OCI-LY7 (cell line): ENCODE results near the gene GFPT1. TPM values are rescaled to one million over a fixed set of nuclear protein-coding genes. Genes with fewer than 3 reads are reported as not detected.
A peak's percentile ranks its signal among the peaks of the same experiment; 100 is the strongest.

ENCODE experiments used
- BruUV-seq: library from RNA; stranded (reverse); fragments of 400-500 nt; replicated peaks from 2 replicates; lab custom pipeline; 2021; lab: Mats Ljungman, UMichigan
- CTCF ChIA-PET: fragments of 300-600 bp; sonication (Branson Sonifier 250); formaldehyde crosslinking; loops from one replicate; lab custom pipeline; 2022; ENCODE audit warnings: antibody characterized with exemption; ENCODE audit not compliant: unreplicated experiment; lab: Charles Lee
- POLR2A ChIA-PET: fragments of 300-600 bp; sonication (Branson Sonifier 250); formaldehyde crosslinking; loops from one replicate; lab custom pipeline; 2022; ENCODE audit warnings: antibody characterized with exemption; lab: Charles Lee
- DNase-seq: peaks from one replicate; pipeline ENCODE4 v3.0.0-alpha.2; 2015; ENCODE audit warnings: low spot score
- H2AFZ ChIP-seq: fragments of 200-600 bp; sonication (generic), shearing (Covaris generic); 2 replicates; pipeline ENCODE4 v1.6.1; 2014; ENCODE audit warnings: mild to moderate bottlenecking, antibody characterized with exemption, low read length, moderate library complexity
- H3K27ac ChIP-seq: fragments of 200-600 bp; sonication (generic); 2 replicates; pipeline ENCODE4 v1.5.1; 2014; ENCODE audit warnings: mixed run types, low read depth, mild to moderate bottlenecking, moderate library complexity, low read length, inconsistent platforms; ENCODE audit not compliant: poor library complexity, severe bottlenecking
- H3K36me3 ChIP-seq: fragments of 200-600 bp; sonication (generic); 2 replicates; pipeline ENCODE4 v1.6.1; 2014; ENCODE audit warnings: mild to moderate bottlenecking, antibody characterized with exemption, low read length, moderate library complexity, mixed read lengths; ENCODE audit not compliant: insufficient read depth
- H3K4me1 ChIP-seq: fragments of 200-600 bp; sonication (generic); 2 replicates; pipeline ENCODE4 v1.5.1; 2014; ENCODE audit warnings: mild to moderate bottlenecking, low read length; ENCODE audit not compliant: insufficient read depth, poor library complexity, severe bottlenecking
- H3K4me2 ChIP-seq: fragments of 200-600 bp; sonication (generic); 2 replicates; pipeline ENCODE4 v1.6.1; 2014; ENCODE audit warnings: mild to moderate bottlenecking, low read length
- H3K4me3 ChIP-seq: fragments of 200-600 bp; sonication (generic); 2 replicates; pipeline ENCODE4 v1.5.1; 2014; ENCODE audit warnings: mild to moderate bottlenecking, low read depth, low read length; ENCODE audit not compliant: poor library complexity, severe bottlenecking
- H3K79me2 ChIP-seq: fragments of 200-600 bp; sonication (generic); 2 replicates; pipeline ENCODE4 v1.6.1; 2016; ENCODE audit warnings: low read depth, mild to moderate bottlenecking, low read length, moderate library complexity, mixed read lengths; ENCODE audit not compliant: insufficient read depth
- H3K9me2 ChIP-seq: fragments of 200-600 bp; sonication (generic); 2 replicates; pipeline ENCODE4 v1.6.1; 2016; ENCODE audit warnings: mild to moderate bottlenecking, low read length, mixed read lengths; ENCODE audit not compliant: insufficient read depth
- H3K9me3 ChIP-seq: fragments of 200-600 bp; sonication (generic); 2 replicates; pipeline ENCODE4 v1.6.1; 2014; ENCODE audit warnings: mild to moderate bottlenecking, mixed run types, low read length, mixed read lengths
- H4K20me1 ChIP-seq: fragments of 200-600 bp; sonication (generic); 2 replicates; pipeline ENCODE4 v1.6.1; 2014; ENCODE audit warnings: mild to moderate bottlenecking, antibody characterized with exemption, low read length, moderate library complexity, mixed read lengths; ENCODE audit not compliant: insufficient read depth
- CTCF ChIP-seq: fragments of 200-600 bp; sonication (generic); conservative IDR thresholded peaks from 2 replicates; pipeline ENCODE4 v1.5.1; 2014; ENCODE audit warnings: mild to moderate bottlenecking, antibody characterized with exemption, low read length, moderate library complexity, mixed read lengths
- EZH2phosphoT487 ChIP-seq: fragments of 200-600 bp; sonication (generic); IDR thresholded peaks from 2 replicates; pipeline ENCODE4 v1.6.1; 2018; ENCODE audit warnings: low read depth, borderline replicate concordance, mild to moderate bottlenecking, mixed run types, antibody characterized with exemption, low read length, moderate library complexity, mixed read lengths
- intact Hi-C: fragments of 100-400 bp; cut with micrococcal nuclease; formaldehyde crosslinking; loops from one replicate; pipeline ENCODE4 v1.10.0; 2022; ENCODE audit not compliant: unreplicated experiment
- total RNA-seq, 2 experiments: library from RNA; depleted of rRNA in 1 of 2; stranded (reverse); fragments of >200 nt in 1 of 2; shearing (Covaris generic) in 1 of 2; gene quantifications; 2 replicates each; pipeline ENCODE4 v1.2.3, GENCODE V29; 2014 to 2022

Gene GFPT1
- total RNA-seq, 2 experiments from 2014 or later: 11.0 to 31.2 TPM

GRCh38 chr2:69375494-69376353 lies 11.3 kb downstream of the GFPT1 start:
- H3K36me3 ChIP-seq: peaks cover 34% of the 10 kb centered on the region
- H3K9me3 ChIP-seq: no peaks in the 10 kb centered on the region
- TF ChIP-seq CTCF: peak; percentile 80
- no peak for TF ChIP-seq EZH2phosphoT487
- H3K4me3 ChIP-seq: no peak overlapping the region
- H4K20me1 ChIP-seq: peaks cover 4% of the 10 kb centered on the region; the same call in 1 of the 2 replicates
- ChIA-PET POLR2A (interaction anchor here (0.7 to 2.2 kb wide), 2 partner anchors 8 to 11 kb away, joined by 3 to 8 read pairs; no protein-coding TSS in a partner anchor), CTCF (interaction anchor here (0.6 kb wide), 1 partner anchor 43 kb away, joined by 3 read pairs; no protein-coding TSS in a partner anchor)
- DNase-seq: peak; percentile 38
- H3K4me2 ChIP-seq: no peak overlapping the region
- H3K27ac ChIP-seq: no peak overlapping the region
- intact Hi-C loops: loop anchor here (5.0 kb wide), 1 partner anchor 192 kb away; no protein-coding TSS in a partner anchor
- H2AFZ ChIP-seq: no peak overlapping the region
- H3K9me2 ChIP-seq: no peaks in the 10 kb centered on the region
- H3K4me1 ChIP-seq: no peaks in the 10 kb centered on the region
- peaks cover 54% of the 10 kb centered on the region for H3K79me2 ChIP-seq
- BruUV-seq: no TSS peak

GRCh38 chr2:69372767-69373166 lies 14.3 kb downstream of the GFPT1 start:
- Histone ChIP-seq H3K4me2 (no peak overlapping the region), H3K4me1 (no peaks in the 10 kb centered on the region), H3K4me3 (no peak overlapping the region), H3K79me2 (peaks cover 33% of the 10 kb centered on the region), H3K9me3 (no peaks in the 10 kb centered on the region), H4K20me1 (no peaks in the 10 kb centered on the region), H3K36me3 (peaks cover 62% of the 10 kb centered on the region), H3K9me2 (no peaks in the 10 kb centered on the region), H3K27ac (no peak overlapping the region), H2AFZ (no peak overlapping the region)
- DNase-seq: no peak
- ChIA-PET CTCF (no interaction called here), POLR2A (interaction anchor here (0.6 to 0.7 kb wide), 2 partner anchors 29 to 633 kb away, joined by 4 to 6 read pairs; no protein-coding TSS in a partner anchor)
- BruUV-seq: no TSS peak
- TF ChIP-seq CTCF (no peak), EZH2phosphoT487 (no peak)
- intact Hi-C loops: no loop called here

- intact Hi-C loops: no loop called here
- no peak overlapping the region for H3K4me3 ChIP-seq
- no peaks in the 10 kb centered on the region for H3K9me2 ChIP-seq
- BruUV-seq: no TSS peak
- H3K36me3 ChIP-seq: peaks cover 79% of the 10 kb centered on the region
- peaks cover 11% of the 10 kb centered on the region for H3K79me2 ChIP-seq
- H3K4me2 ChIP-seq: no peak overlapping the region
- ChIA-PET CTCF (no interaction called here), POLR2A (interaction anchor here (0.5 to 0.7 kb wide), 2 partner anchors 63 to 544 kb away, joined by 3 to 6 read pairs; no protein-coding TSS in a partner anchor)
- no peaks in the 10 kb centered on the region for H3K9me3 ChIP-seq
- TF ChIP-seq EZH2phosphoT487 (no peak), CTCF (no peak)
- no peaks in the 10 kb centered on the region for H3K4me1 ChIP-seq
- H2AFZ ChIP-seq: no peak overlapping the region
- no peak overlapping the region for H3K27ac ChIP-seq
- H4K20me1 ChIP-seq: no peaks in the 10 kb centered on the region
- DNase-seq: no peak
Measured at GRCh38 chr2:69369802-69370201, 17.2 kb downstream of the GFPT1 start.
